Caco-2 (cell line): ENCODE results near the gene ACSBG1. TPM values are rescaled to one million over a fixed set of nuclear protein-coding genes. Genes with fewer than 3 reads are reported as not detected.

Experiments used
- BruUV-seq: library from RNA; stranded (reverse); fragments of 400-500 nt; replicated peaks from 2 replicates; lab custom pipeline; 2021; lab: Mats Ljungman, UMichigan
- CTCF ChIA-PET: fragments of 300-600 bp; sonication (Branson Sonifier 250); formaldehyde crosslinking; loops from one replicate; lab custom pipeline; 2022; ENCODE audit warnings: antibody characterized with exemption; lab: Charles Lee
- POLR2A ChIA-PET: fragments of 300-600 bp; sonication (Branson Sonifier 250); formaldehyde crosslinking; loops from one replicate; lab custom pipeline; 2022; ENCODE audit warnings: antibody characterized with exemption; lab: Charles Lee
- DNase-seq, 2 experiments: peaks; one replicate each; pipeline versions ENCODE4 v3.0.0 to v3.0.0-alpha.2; 2020 to 2022
- H3K27me3 ChIP-seq: replicated peaks from 2 replicates; pipeline ENCODE4 v1.6.0; 2011; ENCODE audit warnings: low read length; ENCODE audit not compliant: control insufficient read depth, insufficient read depth
- H3K36me3 ChIP-seq: 2 replicates; pipeline ENCODE4 v1.5.1; 2011; ENCODE audit warnings: low read length; ENCODE audit not compliant: control insufficient read depth, insufficient read depth
- H3K4me1 ChIP-seq: fragments of 250-450 bp; sonication (Bioruptor Pico); 2 replicates; pipeline ENCODE4 v1.5.1; 2020; ENCODE audit warnings: mild to moderate bottlenecking
- H3K4me3 ChIP-seq: 2 replicates; pipeline ENCODE4 v1.5.1; 2011; ENCODE audit warnings: low read depth, mild to moderate bottlenecking, control low read depth, low read length
- H3K9me3 ChIP-seq: fragments of 250-450 bp; sonication (Bioruptor Pico); 2 replicates; pipeline ENCODE4 v1.5.1; 2020; ENCODE audit warnings: mild to moderate bottlenecking, moderate library complexity
- H3K27ac Mint-ChIP-seq: one replicate; pipeline ENCODE4 v1.8.0; 2022; ENCODE audit warnings: mixed read lengths; ENCODE audit not compliant: unreplicated experiment
- H3K27me3 Mint-ChIP-seq: one replicate; pipeline ENCODE4 v1.8.0; 2022; ENCODE audit warnings: mixed read lengths; ENCODE audit not compliant: insufficient read depth, unreplicated experiment
- H3K36me3 Mint-ChIP-seq: one replicate; pipeline ENCODE4 v1.8.0; 2022; ENCODE audit warnings: mild to moderate bottlenecking, mixed read lengths; ENCODE audit not compliant: insufficient read depth, unreplicated experiment
- H3K4me1 Mint-ChIP-seq: one replicate; pipeline ENCODE4 v1.8.0; 2022; ENCODE audit warnings: low read depth, mixed read lengths; ENCODE audit not compliant: unreplicated experiment
- H3K4me3 Mint-ChIP-seq: one replicate; pipeline ENCODE4 v1.8.0; 2022; ENCODE audit warnings: mild to moderate bottlenecking, moderate library complexity, mixed read lengths; ENCODE audit not compliant: unreplicated experiment
- H3K9me3 Mint-ChIP-seq: one replicate; pipeline ENCODE4 v1.8.0; 2022; ENCODE audit warnings: mixed read lengths; ENCODE audit not compliant: unreplicated experiment
- CTCF ChIP-seq, 2 experiments: fragments of 200-600 bp in 1 of 2; IDR thresholded peaks; 1 replicate in 1 of 2; 2 replicates in 1 of 2; pipeline versions ENCODE4 v1.5.1 to v1.8.0; 2011 to 2022; ENCODE audit warnings: antibody characterized with exemption in 1 of 2, control low read depth in 1 of 2, inconsistent platforms in 1 of 2, low read depth in 1 of 2, low read length in 1 of 2, mild to moderate bottlenecking in 1 of 2, moderate library complexity in 1 of 2; ENCODE audit not compliant: insufficient read depth in 1 of 2, severe bottlenecking in 1 of 2, unreplicated experiment in 1 of 2
- intact Hi-C: fragments of 100-400 bp; cut with micrococcal nuclease; formaldehyde crosslinking; loops from one replicate; pipeline ENCODE4 v1.10.0; 2022; ENCODE audit not compliant: unreplicated experiment
- total RNA-seq: library from RNA; stranded (reverse); gene quantifications from 2 replicates; pipeline ENCODE4 v1.2.3, GENCODE V29; 2022

ACSBG1 gene
- total RNA-seq, 1 experiment from 2014 or later, result not detected

GRCh38 chr15:78239811-78240210 is 5.4 kb upstream of the ACSBG1 start:
- Mint-ChIP-seq H3K36me3 (no peaks in the 10 kb centered on the region), H3K4me1 (peaks cover 6% of the 10 kb centered on the region), H3K4me3 (no peak overlapping the region), H3K27me3 (peaks cover 2% of the 10 kb centered on the region), H3K27ac (no peak overlapping the region), H3K9me3 (no peaks in the 10 kb centered on the region)
- POLR2A ChIA-PET, result no interaction called here
- intact Hi-C loops, result loop anchor here (5.0 kb wide), 2 partner anchors 108 to 333 kb away; partner anchors contain the start of gene CIB2
- no peak for DNase-seq
- TF ChIP-seq CTCF (IDR thresholded peaks at IDR 0.05; ENCODE audit: insufficient read depth in 1 of 2, low read depth in 1 of 2, low read length in 1 of 2, severe bottlenecking in 1 of 2, unreplicated experiment in 1 of 2), result no peak
- no peaks in the 10 kb centered on the region for H3K27me3 ChIP-seq
- no TSS peak for BruUV-seq
- H3K9me3 ChIP-seq, result no peaks in the 10 kb centered on the region
- H3K4me1 ChIP-seq, result peaks cover 8% of the 10 kb centered on the region; the same call in 1 of the 2 replicates
- CTCF ChIA-PET, result interaction anchor here (0.7 to 4.3 kb wide), 4 partner anchors 22 to 131 kb away, joined by 4 to 21 read pairs (median 9); no protein-coding TSS in a partner anchor
- H3K36me3 ChIP-seq, result no peaks in the 10 kb centered on the region
- no peak overlapping the region for H3K4me3 ChIP-seq

GRCh38 chr15:78237146-78237545 is 2.8 kb upstream of the ACSBG1 start:
- POLR2A ChIA-PET, result no interaction called here
- no peak overlapping the region for H3K27ac Mint-ChIP-seq

GRCh38 chr15:78236491-78236890 is 2.1 kb upstream of the ACSBG1 start:
- ChIA-PET POLR2A (no interaction called here), CTCF (no interaction called here)
- Histone ChIP-seq H3K4me3 (no peak overlapping the region), H3K4me1 (no peaks in the 10 kb centered on the region), H3K36me3 (no peaks in the 10 kb centered on the region), H3K27me3 (no peaks in the 10 kb centered on the region), H3K9me3 (no peaks in the 10 kb centered on the region)
- intact Hi-C loops, result no loop called here
- Mint-ChIP-seq H3K36me3 (no peaks in the 10 kb centered on the region), H3K9me3 (no peaks in the 10 kb centered on the region), H3K27ac (no peak overlapping the region), H3K27me3 (peaks cover 6% of the 10 kb centered on the region), H3K4me1 (no peaks in the 10 kb centered on the region), H3K4me3 (no peak overlapping the region)
- BruUV-seq, result no TSS peak
- TF ChIP-seq CTCF (IDR thresholded peaks at IDR 0.05; ENCODE audit: insufficient read depth in 1 of 2, low read depth in 1 of 2, low read length in 1 of 2, severe bottlenecking in 1 of 2, unreplicated experiment in 1 of 2), result no peak
- no peak for DNase-seq

More at GRCh38 chr15:78237146-78237545, 2.8 kb upstream of the ACSBG1 start:
- H3K27me3 Mint-ChIP-seq, result peaks cover 6% of the 10 kb centered on the region
- CTCF ChIA-PET, result no interaction called here
- TF ChIP-seq CTCF (IDR thresholded peaks at IDR 0.05; ENCODE audit: insufficient read depth in 1 of 2, low read depth in 1 of 2, low read length in 1 of 2, severe bottlenecking in 1 of 2, unreplicated experiment in 1 of 2), result no peak
- DNase-seq, result no peak
- no peaks in the 10 kb centered on the region for H3K36me3 ChIP-seq
- H3K9me3 Mint-ChIP-seq, result no peaks in the 10 kb centered on the region
- intact Hi-C loops, result no loop called here
- no peaks in the 10 kb centered on the region for H3K4me1 ChIP-seq
- no peaks in the 10 kb centered on the region for H3K27me3 ChIP-seq
- H3K9me3 ChIP-seq, result no peaks in the 10 kb centered on the region
- H3K4me3 ChIP-seq, result no peak overlapping the region
- H3K4me3 Mint-ChIP-seq, result no peak overlapping the region
- peaks cover under 1% of the 10 kb centered on the region for H3K4me1 Mint-ChIP-seq
- H3K36me3 Mint-ChIP-seq, result no peaks in the 10 kb centered on the region
- BruUV-seq, result no TSS peak
